HG03469 (cell line): Measurements from ENCODE around the gene FGGY.
"Not testable (repeated sequence)": the region's sequence is repeated elsewhere in the genome, so short reads cannot be mapped to it uniquely, and the experiment has no call there.

Experiments used
- ATAC-seq: cut with Tn5 transposase; IDR thresholded peaks from one replicate; pipeline ENCODE4 v1.9.1; 2021; ENCODE audit warnings: mild to moderate bottlenecking, moderate library complexity, moderate number of reproducible peaks; ENCODE audit not compliant: unreplicated experiment

Gene FGGY

DNA sequence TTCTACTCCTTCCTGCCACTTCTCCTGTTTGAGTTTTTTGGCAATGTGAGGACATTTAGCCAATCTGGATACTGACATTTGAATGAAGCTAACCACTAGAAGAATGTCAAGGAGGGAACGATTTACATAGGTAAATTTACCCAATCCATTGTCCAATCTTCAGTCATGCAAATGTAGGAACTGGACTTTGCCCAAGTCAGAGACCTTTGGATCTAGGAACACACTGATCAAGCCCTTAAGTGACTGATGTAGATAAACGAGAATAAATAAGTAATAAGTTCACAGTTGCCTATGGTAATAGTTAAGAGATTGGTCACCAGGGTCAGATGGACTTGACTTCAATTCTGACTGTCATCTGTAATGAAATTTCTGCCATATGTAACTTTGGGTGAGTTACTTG is 177.6 kb downstream of the FGGY start:
- ATAC-seq = no peak

DNA sequence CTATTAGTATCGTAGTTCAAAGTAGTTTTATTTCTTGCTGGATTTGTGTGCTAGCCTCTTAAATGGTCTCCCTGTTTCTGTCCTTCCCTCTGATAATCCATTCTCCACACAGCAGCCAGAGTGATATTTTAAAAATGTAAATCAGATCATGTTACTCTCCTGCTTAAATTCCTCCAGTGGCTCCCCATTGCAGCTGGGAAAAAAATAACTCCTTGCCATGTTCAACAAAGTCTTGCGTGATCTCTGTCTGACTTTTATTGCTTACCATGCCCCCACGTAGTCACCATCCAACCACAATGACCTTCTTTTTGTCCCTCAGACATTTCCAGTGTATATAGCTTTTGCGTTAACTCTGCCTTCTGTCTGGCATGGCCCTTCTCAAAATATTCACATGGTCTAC is 178.8 kb downstream of the FGGY start:
- no peak for ATAC-seq

DNA sequence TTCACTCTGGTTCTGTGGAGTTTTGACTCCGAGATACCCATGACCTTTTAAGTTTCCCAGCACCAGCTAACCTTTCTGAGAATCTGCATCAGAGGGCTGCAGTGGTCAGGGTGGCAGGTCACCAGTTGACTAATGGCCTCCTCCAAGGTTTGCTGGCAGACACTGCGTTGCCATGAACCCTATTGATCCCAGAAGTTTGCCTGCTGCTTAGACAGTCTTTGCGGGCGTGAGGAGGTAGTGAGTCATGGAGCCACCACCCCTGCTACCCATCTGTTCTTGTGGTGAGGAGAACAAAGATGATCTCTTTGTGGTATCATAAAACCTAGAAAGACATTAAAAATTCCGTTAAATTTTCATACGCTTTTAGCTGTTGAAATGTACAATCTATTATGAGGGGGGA is 180.4 kb downstream of the FGGY start:
- ATAC-seq = no peak

DNA sequence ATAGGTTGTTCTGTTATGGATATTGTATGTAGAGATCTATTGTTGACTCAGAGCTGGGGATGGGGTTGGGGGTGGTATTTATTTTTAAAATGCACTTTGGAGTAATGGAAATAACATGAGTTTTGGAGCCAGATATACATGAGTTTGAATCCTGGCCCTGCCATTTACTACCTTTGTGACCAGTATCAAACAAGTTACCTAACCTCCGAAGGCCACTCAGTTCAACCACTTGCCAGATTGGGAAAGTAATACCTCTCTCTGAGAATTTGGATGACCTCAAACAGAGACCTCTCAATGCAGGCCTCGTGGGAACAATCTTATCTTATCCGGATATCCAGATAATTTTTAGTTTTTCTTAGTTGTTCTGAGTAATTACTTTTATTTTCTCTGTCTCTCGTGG is 181.0 kb downstream of the FGGY start:
- ATAC-seq = no peak

DNA sequence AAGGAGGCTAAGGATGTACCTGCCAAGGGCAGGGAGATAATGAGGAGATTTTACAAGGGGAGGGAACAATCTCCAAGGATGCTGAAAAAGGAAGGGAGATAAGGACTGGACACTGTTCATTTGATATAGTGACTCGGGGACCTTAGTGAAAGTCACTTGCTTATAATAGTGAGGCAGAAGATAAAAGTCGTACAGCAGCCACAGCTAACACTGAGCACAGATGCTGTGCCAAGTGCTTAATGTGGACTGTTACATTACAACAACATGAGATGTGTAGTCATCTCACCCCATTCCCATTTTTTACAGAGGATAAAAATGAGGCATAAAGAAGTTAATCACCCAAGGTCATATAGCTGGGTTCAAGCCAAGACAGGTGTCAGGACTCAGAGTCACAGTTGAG is 181.9 kb downstream of the FGGY start:
- ATAC-seq = no peak

DNA sequence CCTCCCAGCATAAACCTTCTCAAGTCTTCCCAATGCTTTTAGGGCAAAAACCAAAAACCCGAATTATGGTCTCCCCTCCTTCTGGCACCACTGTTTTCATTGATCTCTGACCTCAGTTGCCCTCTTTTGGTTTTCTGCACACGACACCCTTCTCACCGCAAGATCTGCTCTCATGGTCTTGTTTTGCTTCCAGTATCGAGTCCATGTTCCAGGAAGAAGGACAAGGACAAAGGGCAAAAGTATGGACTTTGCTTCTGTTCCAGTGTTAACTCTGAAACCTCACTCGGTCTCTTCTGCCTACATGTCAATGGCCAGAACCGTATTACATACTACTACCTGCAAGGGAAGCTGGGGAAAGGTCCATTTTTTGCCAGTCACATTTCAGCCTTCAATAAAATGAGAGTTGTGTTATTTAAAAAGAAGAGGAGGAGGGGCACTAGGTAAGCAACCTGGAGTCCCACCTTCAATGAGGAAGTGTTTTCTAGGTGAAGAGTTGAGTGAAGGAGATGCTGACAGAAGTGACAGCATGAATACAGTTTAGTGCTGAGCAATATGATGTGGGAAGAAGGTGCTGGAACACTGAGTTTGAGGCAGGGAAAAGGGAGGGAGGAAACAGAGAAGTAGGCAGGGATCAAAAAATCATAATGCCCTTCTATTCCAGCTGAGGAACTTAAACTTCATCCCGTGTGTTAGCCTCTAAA is 183.4 kb downstream of the FGGY start:
- no peak for ATAC-seq

DNA sequence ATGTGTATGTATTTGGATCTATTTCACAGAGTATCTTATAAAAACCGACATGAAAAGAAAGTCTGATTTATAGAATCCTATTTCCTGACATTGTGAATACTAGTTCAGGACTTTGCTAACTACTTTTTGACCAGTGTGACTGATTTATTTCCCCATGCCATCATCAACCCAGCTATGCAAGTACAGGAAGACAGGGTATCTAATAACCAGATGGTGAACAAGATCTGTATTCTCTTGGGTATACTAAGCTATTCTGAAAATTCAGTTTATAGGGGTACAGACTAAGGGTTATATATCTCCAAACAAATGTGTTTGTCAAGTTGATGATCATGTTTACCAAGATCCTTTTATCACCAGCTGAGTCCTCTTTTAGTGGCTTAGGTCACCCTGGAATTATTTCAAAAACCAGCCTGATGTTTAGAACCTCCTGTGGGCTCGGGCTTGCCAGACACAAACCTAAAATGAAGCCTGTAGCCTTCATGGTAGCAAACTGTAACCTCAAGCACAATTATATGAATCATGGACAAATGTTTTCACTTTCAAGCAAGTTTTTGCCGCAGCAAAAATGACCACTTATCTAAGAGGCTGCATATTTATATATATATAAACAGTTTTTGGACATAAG is 185.1 kb downstream of the FGGY start:
- no peak for ATAC-seq

DNA sequence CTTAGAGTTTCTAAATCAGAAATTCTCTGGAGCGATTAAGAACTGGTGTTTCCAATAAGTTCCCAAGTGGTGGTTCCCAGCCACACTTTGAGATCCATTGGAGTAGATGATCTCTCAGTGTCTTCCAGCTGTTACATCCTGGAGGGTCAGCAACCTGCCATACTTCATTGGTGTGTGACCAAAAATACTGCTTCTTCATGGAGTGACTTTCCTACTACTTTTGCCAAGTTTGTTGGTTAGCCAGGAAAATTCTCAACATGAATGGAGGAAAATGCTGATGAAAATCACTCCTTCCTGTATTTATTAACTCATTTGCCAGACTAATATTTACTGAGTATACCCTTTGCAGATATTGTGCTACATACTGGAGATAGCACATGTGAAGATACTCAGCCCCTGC is 186.1 kb downstream of the FGGY start:
- no peak for ATAC-seq

DNA sequence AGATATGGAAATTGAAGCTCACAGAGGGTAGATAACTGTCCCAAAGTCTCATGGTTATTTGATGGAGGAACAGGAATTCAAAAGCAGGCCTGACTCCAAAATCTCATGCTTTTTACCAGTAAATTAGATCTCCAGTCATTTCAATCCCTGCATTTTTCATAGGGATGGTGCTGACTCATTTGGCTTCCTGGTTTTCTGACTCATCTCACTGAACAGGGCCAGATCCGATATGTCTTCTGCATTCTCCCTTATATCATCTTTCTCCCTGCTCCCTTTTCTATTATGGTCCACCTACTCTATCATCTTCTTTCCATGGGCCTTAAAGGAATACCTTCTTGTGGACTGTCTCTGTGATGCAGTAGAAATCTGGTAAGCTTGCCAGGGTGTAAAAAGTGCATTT is 187.2 kb downstream of the FGGY start:
- no peak for ATAC-seq

DNA sequence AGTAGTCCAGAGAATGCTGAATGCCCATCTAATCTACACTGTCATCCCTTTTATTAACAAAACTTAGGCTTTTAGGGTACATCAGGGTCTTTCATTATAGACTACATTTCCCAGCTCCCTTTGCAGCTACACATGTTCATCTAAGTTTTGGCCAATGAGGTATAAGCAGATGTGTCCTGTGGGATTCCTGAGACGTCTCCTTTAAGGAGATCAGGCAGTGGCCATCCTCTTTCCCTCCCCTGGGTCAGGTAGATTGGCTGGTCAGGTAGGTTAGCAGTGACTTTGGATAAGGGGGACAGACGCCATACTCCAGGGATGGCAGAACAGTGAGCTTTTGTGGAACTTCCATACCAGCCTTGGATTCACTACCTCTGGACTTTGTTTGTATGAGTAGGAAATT is 188.3 kb downstream of the FGGY start:
- ATAC-seq = no peak

DNA sequence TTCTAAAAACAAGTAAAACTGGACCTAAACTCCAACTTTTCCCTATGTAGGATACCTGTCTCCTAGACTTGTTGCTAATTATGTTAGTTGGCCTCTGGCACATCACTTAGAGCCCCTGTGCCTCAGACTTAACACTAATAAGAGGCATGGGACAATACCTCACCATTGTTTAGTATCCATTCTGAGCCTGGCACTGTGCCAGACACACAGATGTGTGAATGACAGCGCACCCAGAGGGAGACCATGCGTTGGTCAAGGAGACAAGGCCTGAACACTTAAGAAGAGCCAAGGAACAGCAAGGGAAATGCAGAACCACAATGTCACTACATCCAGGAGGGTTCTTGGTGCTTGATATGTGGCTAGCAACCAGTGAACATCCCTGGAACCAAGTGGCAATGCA is 189.1 kb downstream of the FGGY start:
- no peak for ATAC-seq

DNA sequence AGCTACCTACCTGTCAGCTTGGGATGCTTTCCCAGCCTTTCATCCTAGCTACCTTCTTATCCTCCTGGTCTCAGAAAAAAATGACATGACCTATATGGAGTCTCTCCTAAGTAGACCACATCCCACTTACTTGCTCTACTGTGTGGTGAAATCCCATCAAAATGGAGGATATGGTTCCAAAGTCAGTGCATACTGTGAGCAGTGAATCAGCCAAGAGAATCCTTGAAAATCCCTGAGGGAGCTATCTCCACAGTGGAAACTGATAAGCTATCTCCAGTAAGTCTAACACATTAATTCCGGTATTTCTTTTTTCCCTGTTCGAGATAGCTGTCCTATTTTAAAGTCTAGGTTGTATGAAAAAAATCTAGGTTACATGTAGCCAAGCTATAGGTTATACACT is 189.7 kb downstream of the FGGY start:
- ATAC-seq = no peak

DNA sequence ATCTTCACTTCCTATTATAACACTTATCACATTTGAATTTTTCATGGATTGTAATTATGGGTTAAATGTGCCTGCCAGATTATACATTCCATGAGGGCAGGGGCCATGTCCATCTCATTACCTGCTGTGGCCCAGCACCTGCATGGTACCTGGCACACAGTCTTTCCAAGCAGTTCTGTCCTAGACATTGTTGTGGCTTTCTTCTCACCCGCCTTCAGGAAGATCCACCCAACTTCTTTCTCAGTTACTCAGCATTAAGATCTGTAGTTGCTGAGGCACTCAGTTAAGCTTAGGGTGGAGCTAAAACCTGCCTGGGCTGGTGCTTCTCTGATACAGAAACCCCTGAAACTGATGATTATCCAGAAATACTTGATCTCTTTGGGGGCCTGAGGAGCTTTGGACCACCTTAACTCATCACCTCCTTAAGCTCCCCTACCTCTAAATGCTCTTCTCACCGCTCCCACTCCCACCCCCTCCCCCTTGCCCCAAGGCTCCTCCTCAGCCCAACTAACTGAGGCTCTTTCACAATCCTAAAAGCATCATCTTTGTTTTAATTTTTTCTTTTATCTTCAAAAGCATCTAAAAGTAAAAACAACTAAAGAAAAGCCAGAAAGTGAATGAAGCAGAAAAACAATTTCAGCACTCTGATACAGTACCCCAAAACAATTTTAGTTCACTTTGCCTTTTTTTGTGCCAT is 190.6 kb downstream of the FGGY start:
- ATAC-seq = no peak

DNA sequence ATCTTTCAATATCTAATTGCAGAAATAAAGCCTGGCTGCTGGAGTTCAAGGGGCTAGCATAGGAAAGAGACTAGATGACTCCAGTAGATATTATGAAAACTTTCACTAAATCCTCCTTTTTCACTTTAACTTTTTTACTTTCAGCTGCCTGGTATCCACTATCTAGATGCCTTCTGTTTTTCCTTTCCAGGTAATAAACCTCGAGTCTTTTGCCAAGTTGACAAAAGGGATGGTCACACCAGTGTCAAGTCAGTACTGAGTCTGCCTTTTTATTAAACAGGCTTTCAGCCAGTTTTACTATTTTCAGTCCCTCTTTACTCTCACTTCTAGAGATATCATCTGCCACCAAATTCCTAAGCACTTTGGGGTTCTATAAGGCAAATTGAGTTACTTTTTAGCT is 195.6 kb downstream of the FGGY start:
- ATAC-seq = no peak

DNA sequence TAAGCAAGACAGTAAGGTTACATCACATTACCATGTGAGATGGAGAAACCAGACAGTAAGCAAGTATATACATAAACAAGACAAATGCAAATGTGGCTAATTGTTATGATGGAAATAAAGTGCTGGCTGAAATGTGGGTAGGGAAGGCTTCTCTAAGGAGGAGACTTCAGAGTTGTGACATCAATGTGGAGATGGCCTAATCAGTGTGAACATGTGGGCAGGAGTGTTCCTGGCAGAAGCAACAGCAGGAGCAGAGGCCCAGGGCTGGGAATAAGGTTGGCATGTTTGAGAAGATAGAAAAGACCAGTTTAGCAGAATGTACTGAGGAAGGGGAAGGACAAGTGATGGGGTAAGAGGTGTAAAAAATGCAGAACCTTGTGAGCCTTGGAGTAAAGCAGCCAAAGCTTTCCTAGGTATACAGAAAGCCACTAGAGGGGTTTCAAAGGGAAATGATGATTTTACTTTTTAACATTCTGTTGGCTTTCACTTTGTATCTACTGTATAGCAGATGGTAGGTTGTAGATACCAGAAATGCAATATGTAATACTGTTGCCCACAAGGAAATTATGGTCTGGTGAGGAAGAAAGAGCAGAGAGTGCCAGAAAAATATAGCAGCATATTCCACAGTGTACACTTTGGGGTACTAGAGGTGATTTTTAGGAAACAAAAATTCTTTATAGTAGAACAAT is 197.4 kb downstream of the FGGY start:
- ATAC-seq = no peak

DNA sequence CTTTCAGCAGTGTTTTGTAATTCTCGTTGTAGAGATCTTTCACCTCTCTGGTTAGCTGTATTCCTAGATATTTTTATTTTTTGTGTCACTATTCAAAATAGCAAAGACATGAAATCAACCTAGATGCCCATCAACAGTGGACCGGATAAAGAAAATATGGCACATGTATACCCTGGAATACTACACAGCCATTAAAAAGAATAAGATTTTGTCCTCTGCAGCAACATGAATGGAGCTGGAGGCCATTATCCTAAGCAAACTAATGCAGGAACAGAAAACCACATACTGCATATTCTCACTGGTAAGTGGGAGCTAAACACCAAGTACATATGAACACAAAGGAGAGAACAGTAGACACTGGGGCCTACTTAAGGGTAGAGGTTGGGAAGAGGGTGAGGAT is 199.3 kb downstream of the FGGY start:
- ATAC-seq = not testable (repeated sequence)

DNA sequence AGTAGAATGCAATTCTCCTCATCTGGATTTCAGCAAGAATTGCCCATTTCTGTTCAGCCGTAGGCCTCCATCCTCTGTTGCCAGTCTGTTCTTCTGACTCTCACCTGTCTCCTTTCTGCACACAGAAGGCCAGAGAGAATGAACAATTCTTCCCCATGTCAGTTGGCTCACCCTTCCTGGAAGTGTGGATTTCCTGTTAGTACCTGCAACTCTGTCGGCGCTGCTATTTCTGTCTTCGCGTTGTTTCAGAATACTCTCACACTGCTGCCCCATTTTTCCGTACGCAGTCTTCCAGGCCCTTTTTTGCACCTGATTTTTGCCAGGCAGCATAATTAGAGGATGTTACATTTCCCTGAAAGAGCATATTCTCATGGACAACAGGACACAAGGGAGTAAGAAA is 200.7 kb downstream of the FGGY start:
- no peak for ATAC-seq

DNA sequence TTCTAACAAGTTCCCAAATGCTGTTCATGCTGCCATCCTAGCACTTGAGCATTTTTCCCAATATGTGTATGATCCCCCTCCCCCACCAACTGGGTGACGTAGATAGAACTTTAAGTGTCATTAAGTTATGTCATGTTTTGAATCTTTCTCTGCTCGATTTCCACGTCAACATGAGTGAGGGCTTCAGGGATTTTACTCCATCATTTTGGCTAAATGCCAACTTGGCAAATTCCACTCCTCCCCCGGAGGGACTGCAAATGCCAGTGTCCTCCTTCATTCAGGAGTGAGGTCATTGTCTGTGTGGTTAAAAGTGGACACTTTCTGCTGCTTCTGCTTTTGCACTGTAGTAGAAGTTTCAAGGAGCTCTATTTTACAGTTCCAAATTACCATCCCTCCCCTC is 201.7 kb downstream of the FGGY start:
- ATAC-seq = no peak

DNA sequence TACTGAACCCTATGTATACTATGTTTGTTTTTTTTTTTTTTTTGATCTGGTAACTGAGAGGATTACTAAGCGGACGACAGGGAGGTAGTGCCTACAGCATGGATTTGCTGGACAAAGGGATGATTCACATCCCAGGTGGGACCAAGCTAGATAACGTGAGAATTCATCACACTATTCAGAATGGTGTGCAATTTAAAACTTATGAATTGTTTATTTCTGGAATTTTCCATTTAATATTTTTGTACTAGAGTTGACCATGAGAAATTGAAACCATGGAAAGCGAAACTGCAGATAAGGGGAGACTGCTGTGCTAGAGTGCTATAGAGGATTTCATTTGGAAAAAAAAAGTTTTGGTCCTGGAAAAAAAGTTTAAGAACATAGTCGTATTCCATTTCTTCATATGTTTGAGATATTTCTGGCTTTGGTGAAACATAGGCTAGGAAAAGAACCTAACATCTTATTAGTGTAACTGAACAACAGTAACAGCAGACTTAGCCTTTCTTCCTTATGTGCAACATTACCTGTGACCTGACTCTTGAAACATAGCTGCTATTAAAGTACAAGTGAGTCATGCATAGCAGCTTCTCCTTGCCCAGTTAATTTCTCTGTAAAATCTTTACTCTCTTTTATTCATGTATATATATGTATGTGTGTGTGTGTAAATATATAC is 202.5 kb downstream of the FGGY start:
- no peak for ATAC-seq

DNA sequence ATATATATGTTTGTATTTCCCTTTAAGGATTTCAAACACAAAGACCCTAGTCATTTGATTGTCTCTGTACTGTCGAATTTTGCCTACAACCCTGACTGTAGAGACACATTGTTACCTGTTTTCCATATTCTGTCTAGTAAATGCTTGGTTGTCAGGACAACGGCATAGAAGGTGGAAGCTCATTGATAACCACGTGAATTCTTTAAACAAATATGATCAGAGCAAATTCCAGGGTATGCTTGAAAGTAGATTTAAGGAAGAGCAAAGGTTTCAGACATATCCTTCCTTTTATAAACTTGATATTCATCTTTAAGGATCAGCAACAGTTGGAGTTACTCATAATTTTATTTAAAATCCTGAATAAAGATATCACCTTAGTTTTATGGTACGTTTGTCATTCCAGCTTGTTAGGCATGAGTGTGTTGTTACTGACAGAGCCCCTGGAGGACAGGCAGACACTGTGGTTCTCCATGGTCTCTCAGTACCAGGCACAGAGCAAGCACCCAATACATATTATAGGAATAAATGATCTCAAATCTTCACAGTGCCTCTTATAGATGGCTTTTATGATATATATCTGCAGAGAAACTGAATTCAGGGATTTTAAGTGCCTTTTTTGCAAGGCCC is 203.2 kb downstream of the FGGY start:
- no peak for ATAC-seq
